ENCODE measurements around the gene HSPB7. TPM values are rescaled to one million over a fixed set of nuclear protein-coding genes. Genes with fewer than 3 reads are reported as not detected.

HSPB7 gene
- total RNA-seq, 1 experiment from 2014 or later = not detected

- no peak overlapping the region for H3K27ac Mint-ChIP-seq (ENCODE audit: unreplicated experiment)
- CTCF ChIA-PET = no interaction called here
- DNase-seq = no peak
- no peaks in the 10 kb centered on the region for H3K9me3 Mint-ChIP-seq (ENCODE audit: low read depth, unreplicated experiment)
- peaks cover 11% of the 10 kb centered on the region for H3K36me3 Mint-ChIP-seq (ENCODE audit: insufficient read depth, unreplicated experiment)
- TF ChIP-seq CTCF (IDR thresholded peaks at IDR 0.05; ENCODE audit: unreplicated experiment) = no peak
- H3K27me3 Mint-ChIP-seq (ENCODE audit: unreplicated experiment) = no peaks in the 10 kb centered on the region
- no TSS peak for BruUV-seq (replicated peaks)
- intact Hi-C loops (cut with micrococcal nuclease; ENCODE audit: unreplicated experiment) = no loop called here
- peaks cover 17% of the 10 kb centered on the region for H3K4me1 Mint-ChIP-seq (ENCODE audit: low read depth, unreplicated experiment)
- H3K4me3 Mint-ChIP-seq (ENCODE audit: low read depth, unreplicated experiment) = no peak overlapping the region
Measured at GRCh38 chr1:15966956-15967344, 50.9 kb downstream of the HSPB7 start.

- CTCF ChIA-PET = no interaction called here
- DNase-seq = no peak
- intact Hi-C loops (cut with micrococcal nuclease; ENCODE audit: unreplicated experiment) = no loop called here
- no peak overlapping the region for H3K4me3 Mint-ChIP-seq (ENCODE audit: low read depth, unreplicated experiment)
- peaks cover 17% of the 10 kb centered on the region for H3K4me1 Mint-ChIP-seq (ENCODE audit: low read depth, unreplicated experiment)
- TF ChIP-seq CTCF (IDR thresholded peaks at IDR 0.05; ENCODE audit: unreplicated experiment) = no peak
- H3K27me3 Mint-ChIP-seq (ENCODE audit: unreplicated experiment) = no peaks in the 10 kb centered on the region
- BruUV-seq (replicated peaks) = no TSS peak
- H3K27ac Mint-ChIP-seq (ENCODE audit: unreplicated experiment) = no peak overlapping the region
- H3K9me3 Mint-ChIP-seq (ENCODE audit: low read depth, unreplicated experiment) = no peaks in the 10 kb centered on the region
- peaks cover 11% of the 10 kb centered on the region for H3K36me3 Mint-ChIP-seq (ENCODE audit: insufficient read depth, unreplicated experiment)
Measured at GRCh38 chr1:15966081-15966955, 51.5 kb downstream of the HSPB7 start.

- peaks cover 17% of the 10 kb centered on the region for H3K4me1 Mint-ChIP-seq (ENCODE audit: low read depth, unreplicated experiment)
- H3K4me3 Mint-ChIP-seq (ENCODE audit: low read depth, unreplicated experiment) = no peak overlapping the region
- no peak overlapping the region for H3K27ac Mint-ChIP-seq (ENCODE audit: unreplicated experiment)
- H3K27me3 Mint-ChIP-seq (ENCODE audit: unreplicated experiment) = no peaks in the 10 kb centered on the region
- intact Hi-C loops (cut with micrococcal nuclease; ENCODE audit: unreplicated experiment) = no loop called here
- BruUV-seq (replicated peaks) = no TSS peak
- no peaks in the 10 kb centered on the region for H3K9me3 Mint-ChIP-seq (ENCODE audit: low read depth, unreplicated experiment)
- CTCF ChIA-PET = no interaction called here
- DNase-seq = no peak
- H3K36me3 Mint-ChIP-seq (ENCODE audit: insufficient read depth, unreplicated experiment) = peaks cover 6% of the 10 kb centered on the region
- TF ChIP-seq CTCF (IDR thresholded peaks at IDR 0.05; ENCODE audit: unreplicated experiment) = no peak
Measured at GRCh38 chr1:15965228-15965767, 52.5 kb downstream of the HSPB7 start.

Other genes starting within 250 kb of the HSPB7 start
- gene UQCRHL, start 210.4 kb downstream of the HSPB7 start, total RNA-seq (2022) = 3.3 and 3.6 TPM in 2 replicates
- gene SPEN, start 170.3 kb downstream of the HSPB7 start, total RNA-seq (2022) = 48.3 and 53.6 TPM in 2 replicates
- gene ZBTB17, start 41.9 kb downstream of the HSPB7 start, total RNA-seq (2022) = 22.1 and 26.6 TPM in 2 replicates
- not detected in 2 replicates for gene SRARP, start 13.8 kb downstream of the HSPB7 start, total RNA-seq (2022)
- not detected in 2 replicates for gene CLCNKA, start 4.0 kb upstream of the HSPB7 start, total RNA-seq (2022)
- not detected in 2 replicates for gene CLCNKB, start 25.7 kb upstream of the HSPB7 start, total RNA-seq (2022)
- 0.93 and 0.94 TPM in 2 replicates for gene FAM131C, start 55.6 kb upstream of the HSPB7 start, total RNA-seq (2022)
- gene EPHA2, start 138.0 kb upstream of the HSPB7 start, total RNA-seq (2022) = 130 and 161 TPM in 2 replicates
- 16.6 and 17.2 TPM in 2 replicates for gene ARHGEF19, start 194.6 kb upstream of the HSPB7 start, total RNA-seq (2022)
- gene CPLANE2, start 219.1 kb upstream of the HSPB7 start, total RNA-seq (2022) = 4.2 and 7.4 TPM in 2 replicates

Data from Calu3 (cell line).